Activated CD8-positive, alpha-beta memory T cell treated with anti-CD3 and anti-CD28 coated beads, Interleukin-2, amount 50 U/mL, for 48 hours (primary cell): ENCODE measurements around the gene COPG2.

Source experiments
- DNase-seq: peaks from one replicate; pipeline ENCODE4 v3.0.0-alpha.2; 2020

The COPG2 gene

GRCh38 chr7:130491841-130492522 is 176.6 kb downstream of the COPG2 start, which contains the start of gene MEST:
Gene MEST (plus strand): TSS chr7:130492085. CDS start chr7:130492314, 229 bp downstream.
- no peak for DNase-seq

DNA sequence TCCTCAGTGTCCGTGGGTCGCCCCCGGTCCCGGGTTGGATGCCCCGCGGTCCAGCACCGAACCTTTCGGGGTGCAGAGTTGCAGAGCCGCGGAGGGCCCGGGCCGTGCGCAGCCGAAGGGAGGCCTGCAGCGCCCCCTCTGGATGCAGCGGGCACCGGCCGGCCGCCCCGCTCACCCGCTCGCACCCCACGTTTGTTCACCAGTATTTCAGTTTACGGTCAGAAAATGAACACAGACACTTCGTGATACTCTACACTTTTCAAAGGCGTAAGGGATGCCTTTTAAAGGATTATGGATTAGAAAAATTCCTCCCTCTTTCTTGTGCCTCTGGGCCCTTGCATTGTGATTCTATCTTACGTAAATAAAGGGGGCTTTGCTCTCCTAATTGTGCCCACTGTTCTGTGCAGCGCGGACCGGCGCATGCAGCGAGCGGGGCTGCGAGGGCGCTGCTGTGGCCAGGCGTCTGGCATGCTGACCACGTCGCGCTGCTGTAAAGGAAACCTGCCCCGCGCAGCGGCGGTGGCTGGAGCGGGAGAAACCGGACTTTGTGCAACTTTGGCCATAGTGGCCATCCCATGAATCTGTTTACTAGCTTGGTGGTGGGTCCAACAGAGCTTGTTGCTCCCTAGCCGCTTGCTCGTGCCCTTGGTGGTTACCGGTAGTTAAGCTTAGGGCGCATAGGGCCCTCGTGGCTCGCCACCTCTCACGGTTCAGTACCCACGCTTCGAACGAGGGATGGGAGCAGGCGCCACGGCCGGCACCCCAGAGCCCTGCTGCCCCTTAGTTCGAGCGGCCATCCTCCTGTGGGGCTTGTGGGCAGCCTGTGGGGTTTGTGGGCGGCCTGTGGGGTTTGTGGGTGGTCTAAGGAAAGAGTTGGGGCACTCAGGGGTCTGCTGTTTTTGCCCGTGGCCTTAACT is 177.4 kb downstream of the COPG2 start:
- DNase-seq: peak; percentile 79

- DNase-seq: no peak
Measured at GRCh38 chr7:130490311-130490791, 178.2 kb downstream of the COPG2 start.

GRCh38 chr7:130489140-130489983 is 179.2 kb downstream of the COPG2 start:
- no peak for DNase-seq

- DNase-seq: no peak
Measured at GRCh38 chr7:130488392-130489139, 180.0 kb downstream of the COPG2 start.

DNA sequence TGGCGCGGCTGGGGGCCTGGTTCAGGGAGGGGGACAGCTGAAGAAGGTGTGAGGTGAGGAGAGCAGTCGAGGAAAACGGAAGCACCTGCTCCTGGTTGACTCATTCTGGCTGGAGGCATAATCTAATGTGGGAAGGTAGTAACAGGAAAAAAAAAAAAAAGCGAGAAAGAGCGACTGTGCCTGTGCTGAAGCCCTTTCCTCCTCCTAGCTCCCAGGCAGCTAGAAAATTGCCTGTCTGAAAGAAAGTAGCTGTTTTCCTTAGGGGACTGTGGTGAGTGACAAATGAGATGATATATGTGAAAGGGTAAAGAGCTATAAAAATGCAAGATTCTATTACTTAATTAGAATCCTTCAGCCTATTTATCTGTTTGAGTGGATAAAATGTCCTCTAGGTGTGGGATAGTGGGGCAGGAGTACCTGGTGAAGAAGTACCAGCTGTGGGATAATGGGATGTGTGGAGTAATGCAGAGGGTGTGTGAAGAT is 181.6 kb downstream of the COPG2 start:
- no peak for DNase-seq

DNA sequence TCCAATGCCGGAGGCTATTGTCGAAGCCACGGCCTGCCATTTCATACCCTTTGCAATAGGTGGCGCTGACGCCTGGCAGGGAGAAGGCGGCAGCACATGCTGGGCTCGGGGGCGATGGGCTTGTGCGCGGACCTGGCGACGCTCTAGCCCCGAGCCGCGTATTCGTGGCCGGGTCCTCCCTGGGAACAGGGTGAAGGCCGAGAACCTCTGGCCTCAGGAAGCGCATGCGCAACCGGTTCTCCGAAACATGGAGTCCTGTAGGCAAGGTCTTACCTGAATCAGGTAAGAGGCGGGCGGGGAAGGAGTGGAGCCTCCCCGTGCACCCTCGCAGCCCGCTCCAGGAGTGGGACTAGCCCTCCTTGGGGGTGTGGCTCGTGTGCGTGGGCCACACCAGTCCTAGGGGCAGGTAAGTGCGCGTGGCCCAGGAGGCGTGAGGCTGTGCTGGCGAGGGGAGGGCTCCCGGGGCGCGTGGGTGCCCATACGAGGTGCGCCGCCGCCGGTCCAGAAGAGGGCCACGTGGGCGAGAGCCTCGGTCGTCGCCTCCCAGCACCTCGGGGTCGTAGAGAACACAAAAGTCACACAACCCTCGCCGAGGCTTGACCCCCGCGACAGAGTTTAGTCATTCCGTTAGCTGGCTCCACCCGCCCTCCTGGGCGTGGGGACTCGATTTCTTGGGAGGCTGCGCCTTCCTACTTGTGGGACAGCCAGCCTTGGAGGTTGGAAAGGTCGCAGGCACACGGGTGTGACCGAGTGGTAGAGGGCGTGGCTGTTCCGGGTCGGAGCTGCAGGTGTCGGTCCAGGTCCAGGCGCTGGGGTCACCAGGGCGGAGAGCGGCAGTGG is 182.2 kb downstream of the COPG2 start:
- DNase-seq: peak; percentile 77

GRCh38 chr7:130485734-130486113 is 182.8 kb downstream of the COPG2 start:
- DNase-seq: no peak

- no peak for DNase-seq
Measured at GRCh38 chr7:130483031-130483430, 185.5 kb downstream of the COPG2 start.

DNA sequence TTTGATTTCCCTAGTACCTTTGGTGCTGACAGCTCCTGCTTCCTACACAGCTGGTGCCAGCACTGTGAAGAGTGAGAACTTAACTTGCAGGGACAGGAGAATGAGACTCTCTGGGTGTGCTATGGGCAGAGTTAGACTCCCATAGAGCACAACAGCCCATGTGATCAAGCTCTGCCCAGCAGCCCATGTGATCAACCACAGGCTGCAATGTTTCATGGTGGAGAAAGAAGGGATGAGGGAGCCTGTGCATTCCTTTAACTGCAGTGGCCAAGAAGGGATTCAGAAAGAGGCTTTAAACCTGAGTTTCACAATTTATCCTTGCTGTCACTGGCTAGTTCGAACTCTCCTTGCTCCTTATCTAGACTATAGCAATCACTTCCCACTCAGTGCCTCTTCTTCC is 186.7 kb downstream of the COPG2 start:
- DNase-seq: no peak

DNA sequence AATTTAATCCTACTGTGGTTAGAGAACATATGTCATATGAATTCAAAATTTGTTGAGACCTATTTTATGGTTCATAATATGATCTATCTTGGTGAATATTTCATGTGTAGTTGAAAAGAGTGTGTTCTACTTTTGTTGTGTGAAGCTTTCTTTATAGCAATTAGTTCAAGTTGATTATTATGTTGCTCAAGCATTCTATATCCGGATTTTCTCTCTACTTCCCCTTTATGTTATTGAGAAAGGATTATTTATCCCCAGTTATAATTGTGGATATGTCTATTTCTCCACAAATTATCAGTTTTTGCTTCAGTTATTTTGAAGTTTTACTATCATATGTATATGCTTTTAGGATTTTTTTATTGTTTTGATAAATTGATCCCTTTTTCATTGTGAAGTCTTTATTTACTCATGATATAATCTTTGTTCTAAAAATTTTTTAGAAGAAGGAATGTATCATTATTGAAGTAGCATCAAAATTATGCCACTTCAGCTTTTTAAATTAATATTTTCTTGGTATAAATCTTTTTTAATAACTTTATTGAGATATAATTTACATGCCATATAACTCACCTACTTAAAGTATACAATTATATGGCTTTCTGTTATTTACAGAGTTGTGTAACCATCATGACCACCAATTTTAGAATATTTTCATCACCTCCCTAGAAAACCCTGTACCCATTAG is 188.7 kb downstream of the COPG2 start:
- DNase-seq: no peak

- no peak for DNase-seq
Measured at GRCh38 chr7:130478991-130479390, 189.6 kb downstream of the COPG2 start.

- no peak for DNase-seq
Measured at GRCh38 chr7:130476297-130477150, 192.0 kb downstream of the COPG2 start.

GRCh38 chr7:130475776-130476175 is 192.8 kb downstream of the COPG2 start:
- DNase-seq: no peak

GRCh38 chr7:130473876-130474275 is 194.7 kb downstream of the COPG2 start:
- no peak for DNase-seq

DNA sequence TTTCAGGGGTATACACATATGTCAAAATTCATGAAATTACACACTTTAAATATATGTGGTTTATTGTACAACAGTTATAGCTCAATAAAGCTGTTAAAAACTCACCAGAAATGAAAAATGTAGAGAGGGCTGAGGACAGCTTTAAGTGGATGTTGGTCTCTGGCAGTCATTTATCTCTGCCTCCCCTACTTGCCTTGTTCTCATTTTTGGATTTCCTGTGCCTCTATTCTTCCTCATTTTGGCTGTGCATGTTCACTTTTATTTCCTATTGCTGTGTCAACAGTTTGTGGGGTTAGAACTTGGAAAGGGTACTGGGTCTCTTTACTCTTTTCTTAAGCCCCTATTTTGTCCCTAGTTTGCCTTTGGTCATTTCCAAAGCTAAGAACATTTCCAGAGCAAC is 195.3 kb downstream of the COPG2 start:
- no peak for DNase-seq

DNA sequence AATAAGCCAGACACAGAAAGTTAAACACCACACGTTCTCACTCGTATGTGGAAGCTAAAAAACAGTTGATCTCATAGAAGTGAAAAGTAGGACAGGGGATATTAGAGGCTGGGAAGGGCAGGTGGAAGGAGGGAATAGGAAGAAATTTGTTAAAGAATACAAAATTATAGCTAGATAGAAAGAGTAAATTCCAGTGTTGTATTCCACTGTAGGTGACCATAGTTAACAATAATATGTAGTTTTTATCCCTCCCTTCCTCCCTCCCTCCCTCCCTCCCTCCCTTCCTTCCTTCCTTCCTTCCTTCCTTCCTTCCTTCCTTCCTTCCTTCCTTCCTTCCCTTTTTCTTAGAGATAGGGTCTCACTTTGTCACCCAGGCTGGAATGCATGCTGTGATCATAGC is 196.6 kb downstream of the COPG2 start:
- no peak for DNase-seq

- DNase-seq: no peak
Measured at GRCh38 chr7:130468612-130469011, 199.9 kb downstream of the COPG2 start.
